ENCODE measurements around the gene TCOF1. TPM values are rescaled to one million over a fixed set of nuclear protein-coding genes. Genes with fewer than 3 reads are reported as not detected.

TCOF1 gene
- total and polyA plus RNA-seq, 2 of the 8 experiments (the other 6 are each of a cell fraction or from before 2014, with no cell fraction given), result 35.9 to 170 TPM

GRCh38 chr5:150309101-150309885 is 48.2 kb upstream of the TCOF1 start:
- ChIA-PET POLR2A (ENCODE audit: partially characterized antibody) (interaction anchor here (1.0 to 1.2 kb wide), 2 partner anchors 11 to 23 kb away, joined by 3 read pairs; no protein-coding TSS in a partner anchor), CTCF (ENCODE audit: partially characterized antibody) (interaction anchor here (0.6 to 2.6 kb wide), 7 partner anchors 10 to 221 kb away, joined by 3 to 7 read pairs (median 4); no protein-coding TSS in a partner anchor)
- no peak for FAIRE-seq
- Histone ChIP-seq H3K36me3 (ENCODE audit: control insufficient read depth in 2 of 4, insufficient read depth in 4 of 4, low read length in 3 of 4) (no peaks in the 10 kb centered on the region), H3K18ac (ENCODE audit: extremely low read depth, low read length) (no peak overlapping the region), H2AK5ac (ENCODE audit: low read depth, low read length) (no peak overlapping the region), H2BK20ac (ENCODE audit: low read length) (no peak overlapping the region), H2AFZ (ENCODE audit: low read length) (no peak overlapping the region), H4K8ac (ENCODE audit: extremely low read depth, insufficient read depth, low read length) (no peak overlapping the region), H3K27ac (ENCODE audit: low read depth, low read length) (no peak overlapping the region), H2BK120ac (replicated peaks; ENCODE audit: low read depth, low read length) (no peak overlapping the region), H3K4me2 (ENCODE audit: insufficient read depth in 1 of 2, low read depth in 2 of 2, low read length in 2 of 2) (no peak overlapping the region; a peak in 1 of 4 replicates), H3K79me1 (ENCODE audit: low read depth, low read length) (no peaks in the 10 kb centered on the region), H3K4ac (replicated peaks; ENCODE audit: insufficient read length, low read depth, low read length) (no peak overlapping the region), H3K14ac (ENCODE audit: insufficient read length) (no peak overlapping the region), H2BK5ac (ENCODE audit: low read depth, low read length) (no peak overlapping the region), H3K23me2 (ENCODE audit: low read depth, low read length) (no peaks in the 10 kb centered on the region), H3K9me3 (ENCODE audit: insufficient read depth in 2 of 2, low read depth in 1 of 2, low read length in 1 of 2) (no peaks in the 10 kb centered on the region), H2BK15ac (ENCODE audit: low read length) (no peak overlapping the region), H4K5ac (ENCODE audit: insufficient read length, low read depth, low read length) (no peak overlapping the region), H3K23ac (ENCODE audit: insufficient read length) (no peak overlapping the region), H3K56ac (replicated peaks; ENCODE audit: insufficient read length, low read depth, low read length) (no peak overlapping the region), H3K4me3 (ENCODE audit: extremely low read depth in 1 of 4, insufficient read depth in 2 of 4, low read depth in 3 of 4, low read length in 4 of 4) (no peak overlapping the region), H3K4me1 (replicated peaks in 1 of 4; ENCODE audit: control insufficient read depth in 3 of 4, insufficient read depth in 4 of 4, low read length in 3 of 4) (peaks cover 3 to 7% (median 4%) of the 10 kb centered on the region in 4 experiments), H3K79me2 (ENCODE audit: control insufficient read depth in 1 of 2, insufficient read depth in 2 of 2, low read length in 2 of 2) (no peaks in the 10 kb centered on the region), H3K9ac (replicated peaks in 1 of 4; ENCODE audit: extremely low read depth in 1 of 4, low read depth in 3 of 4, low read length in 3 of 4) (no peak overlapping the region), H4K20me1 (replicated peaks in 1 of 2; ENCODE audit: control insufficient read depth in 1 of 2, insufficient read depth in 2 of 2, low read length in 2 of 2) (no peaks in the 10 kb centered on the region), H4K91ac (replicated peaks; ENCODE audit: insufficient read length, low read length) (no peak overlapping the region), H2BK12ac (ENCODE audit: low read depth, low read length) (no peak overlapping the region), H3K27me3 (replicated peaks in 1 of 4; ENCODE audit: control insufficient read depth in 3 of 4, extremely low read depth in 1 of 4, insufficient read depth in 3 of 4, low read length in 3 of 4) (no peaks in the 10 kb centered on the region)
- WGBS, 2 experiments (ENCODE audit: extremely low coverage in 1 of 2, insufficient coverage in 1 of 2, insufficient read length in 1 of 2, insufficient replicate concordance in 2 of 2, low coverage in 1 of 2, low lambda C conversion rate in 2 of 2, missing lambda C conversion rate in 1 of 2), result 78% methylated on average over 7 of the region's 7 CpGs; no CpG with 5 or more reads in 1 of the 2 experiments
- no peak for DNase-seq (ENCODE audit: low read depth in 1 of 2, low spot score in 2 of 2)
- TF ChIP-seq JUN (IDR thresholded peaks at IDR 0.05; ENCODE audit: low read depth, low read length) (no peak), ATF2 (IDR thresholded peaks at IDR 0.05; ENCODE audit: low read length) (no peak), SP1 (IDR thresholded peaks at IDR 0.05; ENCODE audit: low read depth, low read length) (no peak), SP2 (IDR thresholded peaks at IDR 0.05; ENCODE audit: low read length) (no peak), YY1 (IDR thresholded peaks at IDR 0.05; ENCODE audit: low read depth, low read length) (no peak), CTBP2 (IDR thresholded peaks at IDR 0.05; ENCODE audit: borderline replicate concordance, insufficient read depth, insufficient read length, low read length) (no peak), KDM4A (IDR thresholded peaks at IDR 0.05; ENCODE audit: low read depth, low read length, severe bottlenecking) (no peak), CTCF (IDR thresholded peaks at IDR 0.05; ENCODE audit: control extremely low read depth in 1 of 3, insufficient read depth in 1 of 3, low read depth in 1 of 3, low read length in 3 of 3) (no peak)
